Measurements from ENCODE around the gene UBE2S. TPM values are rescaled to one million over a fixed set of nuclear protein-coding genes. Genes with fewer than 3 reads are reported as not detected.
A peak's percentile ranks its signal among the peaks of the same experiment; 100 is the strongest.

UBE2S gene
- total and polyA plus RNA-seq, 2 donors (not counting 1 experiment from before 2014, with no cell fraction given), result 20.6 to 72.7 TPM

- H4K20me1 ChIP-seq (ENCODE audit: control insufficient read depth, insufficient read depth, low read length, poor library complexity, severe bottlenecking), result peaks cover 48% of the 10 kb centered on the region
- ATAC-seq (ENCODE audit: low read depth) (peak; percentile 73), DNase-seq (peak; percentile 95)
- Mint-ChIP-seq H3K27me3 (no peaks in the 10 kb centered on the region), H3K4me1 (peaks cover 62% of the 10 kb centered on the region), H3K4me3 (peak overlapping the region; percentile 100), H3K27ac (peak overlapping the region; percentile 100), H3K9me3 (ENCODE audit: insufficient read depth) (no peaks in the 10 kb centered on the region)
- H3K27ac ChIP-seq (ENCODE audit: low read length in 2 of 2), result peak overlapping the region; percentile 96
- intact Hi-C loops (cut with micrococcal nuclease), result loop anchor here (1.0 kb wide), 5 partner anchors 23 to 268 kb away; partner anchors contain the start of genes KMT5C, PPP1R12C and PPP6R1
- ChIA-PET POLR2A (interaction anchor here (1.1 to 2.6 kb wide), 6 partner anchors 15 to 211 kb away, joined by 3 to 12 read pairs (median 7); partner anchors contain the start of genes KMT5C, PPP6R1 and UBE2S), CTCF (interaction anchor here (0.6 to 3.1 kb wide), 14 partner anchors 12 to 296 kb away, joined by 3 to 39 read pairs (median 5); partner anchors contain the start of gene CCDC106)
- H3K79me2 ChIP-seq (ENCODE audit: control insufficient read depth, insufficient read depth, low read length), result peaks cover 46% of the 10 kb centered on the region
- H2AFZ ChIP-seq (ENCODE audit: insufficient read depth, low read depth, low read length, poor library complexity, severe bottlenecking), result peak overlapping the region; percentile 88
- no peaks in the 10 kb centered on the region for H3K27me3 ChIP-seq (replicated peaks in 1 of 4; ENCODE audit: control extremely low read depth in 1 of 4, control insufficient read depth in 3 of 4, insufficient read depth in 4 of 4, low read length in 3 of 4)
- H3K36me3 ChIP-seq (replicated peaks in 1 of 2; ENCODE audit: control extremely low read depth in 1 of 2, control insufficient read depth in 1 of 2, extremely low read depth in 1 of 2, insufficient read depth in 2 of 2, low read length in 1 of 2), result peaks cover 3 to 34% of the 10 kb centered on the region in 2 experiments
- peaks cover 40 to 57% of the 10 kb centered on the region in 2 donors for H3K4me1 ChIP-seq (ENCODE audit: control insufficient read depth in 2 of 2, insufficient read depth in 2 of 2, low read length in 2 of 2)
- H3K9ac ChIP-seq (ENCODE audit: low read length), result peak overlapping the region; percentile 96
- TF ChIP-seq EZH2 (IDR thresholded peaks at IDR 0.05; ENCODE audit: borderline replicate concordance, insufficient read depth, low read depth, low read length, poor library complexity, severe bottlenecking), result no peak
- no peak for TF ChIP-seq CTCF (IDR thresholded peaks at IDR 0.05)
- H3K4me3 ChIP-seq (ENCODE audit: control extremely low read depth in 1 of 5, extremely low read depth in 1 of 5, insufficient read depth in 1 of 5, low read depth in 2 of 5, low read length in 4 of 5), result peak overlapping the region; percentile 85 to 99 (median 97)
- H3K4me2 ChIP-seq (replicated peaks; ENCODE audit: low read depth, low read length, poor library complexity, severe bottlenecking), result peak overlapping the region; percentile 74
- 5% methylated on average over 31 of the region's 34 CpGs for WGBS (ENCODE audit: insufficient coverage)
- H3K9me3 ChIP-seq (ENCODE audit: control extremely low read depth in 1 of 3, control insufficient read depth in 2 of 3, insufficient read depth in 1 of 3, low read length in 2 of 3), result no peaks in the 10 kb centered on the region
These were observed 22.5 kb downstream of the UBE2S start for GRCh38 chr19:55384920-55385723.
